WTC11 (cell line): ENCODE measurements around the gene PCK2. TPM values are rescaled to one million over a fixed set of nuclear protein-coding genes. Genes with fewer than 3 reads are reported as not detected.

Source experiments
- ATAC-seq: fragments of 200-7000 bp; cut with Tn5 transposase; 2 replicates; pipeline ENCODE4 v1.10.0; 2021; ENCODE audit warnings: mild to moderate bottlenecking, moderate library complexity
- CTCF ChIA-PET: fragments of 300-600 bp; sonication (Branson Sonifier 250); formaldehyde crosslinking; loops from one replicate; lab custom pipeline; 2021; ENCODE audit warnings: antibody characterized with exemption; lab: Charles Lee
- POLR2A ChIA-PET: fragments of 350-600 bp; sonication (Branson Sonifier 250); formaldehyde crosslinking; loops from one replicate; lab custom pipeline; 2021; ENCODE audit warnings: antibody characterized with exemption; lab: Charles Lee
- DNase-seq: peaks from one replicate; pipeline ENCODE4 v3.0.0; 2021; ENCODE audit warnings: low spot score
- H3K27ac Mint-ChIP-seq: 2 replicates; pipeline ENCODE4 v1.8.0; 2021; ENCODE audit warnings: mixed read lengths
- H3K27me3 Mint-ChIP-seq: 2 replicates; pipeline ENCODE4 v1.8.0; 2021; ENCODE audit warnings: low read depth, mild to moderate bottlenecking, moderate library complexity, mixed read lengths
- H3K36me3 Mint-ChIP-seq: 2 replicates; pipeline ENCODE4 v1.8.0; 2021; ENCODE audit warnings: mixed read lengths
- H3K4me1 Mint-ChIP-seq: 2 replicates; pipeline ENCODE4 v1.8.0; 2022; ENCODE audit warnings: mixed read lengths
- H3K4me3 Mint-ChIP-seq: 2 replicates; pipeline ENCODE4 v1.8.0; 2021; ENCODE audit warnings: mild to moderate bottlenecking, moderate library complexity, mixed read lengths
- H3K9me3 Mint-ChIP-seq: 2 replicates; pipeline ENCODE4 v1.8.0; 2021; ENCODE audit warnings: mixed read lengths
- ATF6 ChIP-seq: sonication (generic); formaldehyde crosslinking; IDR thresholded peaks from 2 replicates; pipeline ENCODE4 v1.8.1; 2023; ENCODE audit warnings: mild to moderate bottlenecking, missing genetic modification reagents
- CDX4 ChIP-seq: fragments of 250-450 bp; sonication (Bioruptor Pico); IDR thresholded peaks from 2 replicates; pipeline ENCODE4 v1.9.0; 2021; ENCODE audit warnings: moderate library complexity, mild to moderate bottlenecking, inconsistent platforms, borderline replicate concordance
- CREM ChIP-seq: sonication (generic); formaldehyde crosslinking; IDR thresholded peaks from 2 replicates; pipeline ENCODE4 v1.8.1; 2022; ENCODE audit warnings: mild to moderate bottlenecking, missing genetic modification reagents, moderate library complexity
- EMX1 ChIP-seq: fragments of 250-450 bp; sonication (Bioruptor Pico); IDR thresholded peaks from 2 replicates; pipeline ENCODE4 v1.8.0; 2021; ENCODE audit warnings: mild to moderate bottlenecking
- ESRRA ChIP-seq: sonication (generic); formaldehyde crosslinking; IDR thresholded peaks from 2 replicates; pipeline ENCODE4 v1.8.1; 2022; ENCODE audit warnings: mild to moderate bottlenecking, missing genetic modification reagents, borderline replicate concordance
- GABPB1 ChIP-seq: sonication (generic); formaldehyde crosslinking; IDR thresholded peaks from 2 replicates; pipeline ENCODE4 v1.8.1; 2023; ENCODE audit warnings: mild to moderate bottlenecking, missing genetic modification reagents
- HMGA2 ChIP-seq: fragments of 250-450 bp; sonication (Bioruptor Pico); IDR thresholded peaks from 2 replicates; pipeline ENCODE4 v1.4.0; 2021; ENCODE audit warnings: mild to moderate bottlenecking, moderate library complexity
- JAZF1 ChIP-seq: fragments of 250-450 bp; sonication (Bioruptor Pico); IDR thresholded peaks from 2 replicates; pipeline ENCODE4 v1.9.0; 2021; ENCODE audit warnings: moderate library complexity, mild to moderate bottlenecking, inconsistent platforms
- NFYB ChIP-seq: sonication (generic); formaldehyde crosslinking; conservative IDR thresholded peaks from 2 replicates; pipeline ENCODE4 v1.8.0; 2022; ENCODE audit warnings: low read depth, missing genetic modification reagents
- PRRX2 ChIP-seq: fragments of 250-450 bp; sonication (Bioruptor Pico); IDR thresholded peaks from 2 replicates; pipeline ENCODE4 v1.8.0; 2021; ENCODE audit warnings: mild to moderate bottlenecking
- RORB ChIP-seq: fragments of 250-450 bp; sonication (Bioruptor Pico); IDR thresholded peaks from 2 replicates; pipeline ENCODE4 v1.9.0; 2021; ENCODE audit warnings: mild to moderate bottlenecking
- SMAD4 ChIP-seq: sonication (generic); formaldehyde crosslinking; IDR thresholded peaks from 2 replicates; pipeline ENCODE4 v1.8.0; 2022; ENCODE audit warnings: mild to moderate bottlenecking, missing genetic modification reagents
- SP1 ChIP-seq: sonication (generic); formaldehyde crosslinking; conservative IDR thresholded peaks from 2 replicates; pipeline ENCODE4 v1.8.1; 2022; ENCODE audit warnings: missing genetic modification reagents
- STAT6 ChIP-seq: sonication (generic); formaldehyde crosslinking; conservative IDR thresholded peaks from 2 replicates; pipeline ENCODE4 v1.8.1; 2023; ENCODE audit warnings: mild to moderate bottlenecking, low read depth, missing genetic modification reagents, moderate library complexity
- TCF7 ChIP-seq: sonication (generic); formaldehyde crosslinking; IDR thresholded peaks from 2 replicates; pipeline ENCODE4 v1.8.0; 2022; ENCODE audit warnings: mild to moderate bottlenecking, low read depth, missing genetic modification reagents, moderate library complexity
- TP53 ChIP-seq: sonication (generic); formaldehyde crosslinking; IDR thresholded peaks from 2 replicates; pipeline ENCODE4 v1.8.1; 2023; ENCODE audit warnings: mild to moderate bottlenecking, missing genetic modification reagents
- USF1 ChIP-seq: sonication (generic); formaldehyde crosslinking; IDR thresholded peaks from 2 replicates; pipeline ENCODE4 v1.8.0; 2022; ENCODE audit warnings: mild to moderate bottlenecking, missing genetic modification reagents
- ZNF425 ChIP-seq: fragments of 250-450 bp; sonication (Bioruptor Pico); conservative IDR thresholded peaks from 2 replicates; pipeline ENCODE4 v1.9.0; 2021; ENCODE audit warnings: mild to moderate bottlenecking
- ZNF671 ChIP-seq: fragments of 250-450 bp; sonication (Bioruptor Pico); IDR thresholded peaks from 2 replicates; pipeline ENCODE4 v1.8.0; 2021; ENCODE audit warnings: mild to moderate bottlenecking
- total RNA-seq: library from RNA; stranded (reverse); gene quantifications from 3 replicates; pipeline ENCODE4 v1.2.3, GENCODE V29; 2021

PCK2 gene
- total RNA-seq, 1 experiment from 2014 or later, result 67.0 TPM

- ChIA-PET CTCF (interaction anchor here (0.7 to 11.7 kb wide), 10 partner anchors 11 to 340 kb away, joined by 3 to 320 read pairs (median 12); partner anchors contain the start of genes CARMIL3, EMC9 and IRF9), POLR2A (interaction anchor here (4.7 to 6.5 kb wide), 2 partner anchors 11 to 34 kb away, joined by 38 to 67 read pairs; no protein-coding TSS in a partner anchor)
- Mint-ChIP-seq H3K4me3 (no peak overlapping the region; the same call in 1 of the 2 replicates), H3K27me3 (peaks cover 10% of the 10 kb centered on the region), H3K36me3 (peaks cover 11% of the 10 kb centered on the region), H3K9me3 (no peaks in the 10 kb centered on the region), H3K27ac (peak overlapping the region; percentile 67; the same call in 1 of the 2 replicates), H3K4me1 (peaks cover 32% of the 10 kb centered on the region)
- ATAC-seq (no peak), DNase-seq (no peak)
- TF ChIP-seq GABPB1 (CRISPR knock-in tag), result 0 out of 2 replicates have a peak, but pooled peaks have one; percentile 36
- TF ChIP-seq ESRRA (CRISPR knock-in tag), result no peak
Measured at GRCh38 chr14:24092110-24092504, 2.0 kb upstream of the PCK2 start.

- no peak for DNase-seq
- peak overlapping the region; percentile 98 for H3K27ac Mint-ChIP-seq
- no peaks in the 10 kb centered on the region for H3K9me3 Mint-ChIP-seq
- ATAC-seq, result no peak
- POLR2A ChIA-PET, result interaction anchor here (0.6 to 6.5 kb wide), 10 partner anchors 12 to 48 kb away, joined by 3 to 67 read pairs (median 13); partner anchors contain the start of genes CARMIL3, DCAF11, EMC9 and NRL
- peak overlapping the region; percentile 43; the same call in 1 of the 2 replicates for H3K4me3 Mint-ChIP-seq
- H3K27me3 Mint-ChIP-seq, result peaks cover 10% of the 10 kb centered on the region
- H3K36me3 Mint-ChIP-seq, result peaks cover 11% of the 10 kb centered on the region
- peaks cover 32% of the 10 kb centered on the region for H3K4me1 Mint-ChIP-seq
- CTCF ChIA-PET, result interaction anchor here (1.0 to 11.7 kb wide), 10 partner anchors 12 to 103 kb away, joined by 3 to 320 read pairs (median 16); partner anchors contain the start of genes CARMIL3, DCAF11, EMC9 and IRF9
- no peak for TF ChIP-seq RORB (CRISPR knock-in tag)
- TF ChIP-seq ZNF425 (CRISPR knock-in tag), result no peak
- TF ChIP-seq CDX4 (CRISPR knock-in tag), result no peak
- TF ChIP-seq ESRRA (CRISPR knock-in tag), result no peak
- no peak for TF ChIP-seq USF1
- TF ChIP-seq STAT6, result no peak
- no peak for TF ChIP-seq TP53 (CRISPR knock-in tag)
- TF ChIP-seq JAZF1, result no peak
- no peak for TF ChIP-seq ATF6 (CRISPR knock-in tag)
- TF ChIP-seq EMX1 (CRISPR knock-in tag), result no peak
- TF ChIP-seq HMGA2 (CRISPR knock-in tag), result no peak
- no peak for TF ChIP-seq PRRX2 (CRISPR knock-in tag)
- no peak for TF ChIP-seq SP1 (CRISPR knock-in tag)
- TF ChIP-seq TCF7 (CRISPR knock-in tag), result no peak
- no peak for TF ChIP-seq NFYB
- TF ChIP-seq SMAD4, result no peak
- TF ChIP-seq ZNF671 (CRISPR knock-in tag), result no peak
- no peak for TF ChIP-seq CREM
Measured at GRCh38 chr14:24092505-24093206, 1.5 kb upstream of the PCK2 start.
